HG03175 (cell line): Measurements from ENCODE around the gene BBS9.
"Not testable (repeated sequence)": the region's sequence is repeated elsewhere in the genome, so short reads cannot be mapped to it uniquely, and the experiment has no call there.

Experiments
- ATAC-seq: cut with Tn5 transposase; IDR thresholded peaks from one replicate; pipeline ENCODE4 v1.9.1; 2021; ENCODE audit warnings: mild to moderate bottlenecking, moderate library complexity; ENCODE audit not compliant: unreplicated experiment

Gene BBS9

GRCh38 chr7:33193308-33193864 lies 64.0 kb downstream of the BBS9 start:
- no peak for ATAC-seq

DNA sequence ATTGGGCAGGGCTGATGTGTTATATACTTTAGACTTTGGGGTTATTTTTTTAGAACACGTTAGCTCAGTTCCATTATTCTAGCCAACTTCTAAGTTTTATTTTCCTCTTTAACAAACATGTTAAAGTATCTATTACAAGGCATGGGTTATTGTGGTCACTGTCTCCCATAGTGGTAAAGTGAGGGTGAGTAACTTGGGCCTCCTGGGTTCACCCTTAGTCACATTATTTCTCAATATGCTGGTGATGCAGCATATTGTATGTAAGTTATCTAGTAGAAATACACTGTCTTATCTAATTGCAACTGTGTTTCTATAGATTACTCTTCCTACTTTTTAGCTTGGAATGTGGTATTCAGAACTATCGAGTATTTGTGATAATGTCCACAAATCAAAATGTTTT lies 65.9 kb downstream of the BBS9 start:
- no peak for ATAC-seq

DNA sequence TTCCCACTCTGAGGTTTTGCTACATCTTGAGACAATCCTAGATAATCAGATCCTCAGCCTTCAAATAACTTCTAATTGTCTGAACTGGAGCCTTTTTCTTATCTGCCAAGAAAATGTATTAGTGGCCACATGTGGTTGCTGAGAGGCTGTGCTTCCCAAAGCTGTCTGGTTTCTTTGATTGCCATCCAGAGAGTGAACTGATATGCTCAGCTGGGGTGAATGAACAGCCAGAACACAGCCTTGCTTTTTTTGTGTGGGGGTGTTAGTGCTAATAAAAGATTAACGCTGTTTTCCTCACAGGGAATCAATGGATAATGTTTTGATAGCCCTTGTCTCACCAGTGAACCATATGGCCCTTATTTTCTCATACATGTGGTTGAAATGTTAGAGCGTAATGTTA lies 66.9 kb downstream of the BBS9 start:
- no peak for ATAC-seq

DNA sequence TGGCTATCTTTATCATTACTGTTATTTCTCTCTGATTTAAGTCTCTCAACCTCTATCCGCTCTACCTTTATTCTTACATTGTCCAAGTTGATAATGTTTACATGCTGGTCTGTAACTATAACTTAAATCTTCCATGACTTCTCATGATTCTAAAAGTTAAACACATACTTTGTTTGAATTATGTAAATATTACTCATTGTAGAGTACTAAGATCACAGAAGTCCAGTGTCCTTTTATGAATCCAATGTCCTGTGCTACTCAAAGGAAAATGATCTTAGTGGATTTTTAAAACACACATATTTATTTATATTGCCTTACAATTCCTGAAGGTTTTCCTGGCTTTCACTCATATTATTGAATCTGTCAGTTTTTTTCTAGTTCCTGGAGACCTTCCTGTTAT lies 70.9 kb downstream of the BBS9 start:
- ATAC-seq: no peak

DNA sequence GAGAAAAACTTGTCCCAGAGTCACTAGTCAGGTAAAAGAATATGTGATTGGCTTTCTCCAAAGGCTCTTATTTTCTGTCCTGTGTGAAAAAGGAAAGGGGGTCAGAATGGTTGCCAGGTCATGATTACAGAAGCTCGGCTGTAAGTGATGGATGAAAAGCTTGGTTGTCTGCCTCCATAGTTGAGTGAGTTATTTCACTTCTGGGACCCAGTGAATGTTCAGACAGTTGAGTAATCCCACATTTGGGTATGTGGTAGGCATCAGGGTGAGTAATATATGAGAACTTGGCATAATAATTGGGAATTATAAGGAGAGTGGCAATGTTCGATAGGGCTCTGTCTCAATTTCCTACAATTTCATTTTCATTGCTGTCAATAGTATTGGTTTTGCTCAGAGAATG lies 72.5 kb downstream of the BBS9 start:
- no peak for ATAC-seq

DNA sequence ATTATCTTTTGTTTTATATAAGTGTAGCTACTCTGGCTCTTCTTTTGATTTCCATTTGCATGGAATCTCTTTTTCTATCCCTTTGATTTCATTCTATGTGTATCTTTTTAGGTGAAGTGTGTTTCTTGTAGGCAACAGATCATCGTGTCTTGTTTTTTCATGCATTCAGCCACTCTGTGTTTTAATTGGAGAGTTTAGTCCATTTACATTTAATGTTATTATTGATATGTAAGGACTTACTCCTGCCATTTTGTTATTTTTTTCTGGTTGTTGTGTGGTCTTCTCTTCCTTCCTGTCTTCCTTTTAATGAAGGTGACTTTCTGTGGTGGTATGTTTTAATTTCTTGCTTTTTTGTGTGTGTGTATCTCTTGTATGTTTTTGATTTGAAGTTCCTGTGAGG lies 81.6 kb downstream of the BBS9 start:
- no peak for ATAC-seq

GRCh38 chr7:33212144-33212543 lies 82.8 kb downstream of the BBS9 start:
- ATAC-seq: no peak

GRCh38 chr7:33215992-33216391 lies 86.6 kb downstream of the BBS9 start:
- no peak for ATAC-seq

DNA sequence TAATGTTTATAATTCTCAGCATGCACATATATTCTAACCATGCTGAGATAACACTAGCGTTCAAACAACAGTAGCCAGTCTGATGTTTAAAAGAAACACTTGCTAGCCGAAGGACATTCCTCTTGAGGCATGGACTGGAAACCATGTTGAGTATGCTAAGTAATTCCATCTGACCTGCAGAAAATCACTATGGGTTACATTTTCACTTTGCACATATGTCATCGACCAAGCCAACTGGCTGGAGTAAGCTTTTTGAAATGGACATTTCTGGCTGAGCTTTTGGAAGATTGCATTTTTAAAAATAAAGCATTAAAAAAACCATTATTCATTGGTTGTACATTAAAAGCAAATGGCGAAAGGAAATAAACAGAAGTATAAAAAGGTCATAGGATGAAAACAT lies 88.2 kb downstream of the BBS9 start:
- no peak for ATAC-seq

DNA sequence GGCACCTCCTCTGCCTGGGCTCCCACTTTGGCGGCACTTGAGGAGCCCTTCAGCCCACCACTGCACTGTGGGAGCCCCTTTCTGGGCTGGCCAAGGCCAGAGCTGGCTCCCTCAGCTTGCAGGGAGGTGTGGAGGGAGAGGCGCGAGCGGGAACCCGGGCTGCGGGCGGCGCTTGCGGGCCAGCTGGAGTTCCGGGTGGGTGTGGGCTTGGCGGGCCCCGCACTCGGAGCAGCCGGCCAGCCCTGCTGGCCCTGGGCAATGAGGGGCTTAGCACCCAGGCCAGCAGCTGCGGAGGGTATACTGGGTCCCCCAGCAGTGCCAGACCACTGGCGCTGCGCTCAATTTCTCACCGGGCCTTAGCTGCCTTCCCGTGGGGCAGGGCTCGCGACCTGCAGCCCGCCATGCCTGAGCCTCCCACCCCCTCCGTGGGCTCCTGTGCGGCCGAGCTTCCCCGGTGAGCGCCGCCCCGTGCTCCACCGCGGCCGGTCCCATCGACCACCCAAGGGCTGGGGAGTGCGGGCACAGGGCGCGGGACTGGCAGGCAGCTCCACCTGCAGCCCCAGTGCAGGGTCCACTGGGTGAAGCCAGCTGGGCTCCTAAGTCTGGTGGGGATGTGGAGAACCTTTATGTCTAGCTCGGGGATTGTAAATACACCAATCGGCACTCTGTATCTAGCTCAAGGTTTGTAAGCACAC lies 89.6 kb downstream of the BBS9 start:
- ATAC-seq: not testable (repeated sequence)

DNA sequence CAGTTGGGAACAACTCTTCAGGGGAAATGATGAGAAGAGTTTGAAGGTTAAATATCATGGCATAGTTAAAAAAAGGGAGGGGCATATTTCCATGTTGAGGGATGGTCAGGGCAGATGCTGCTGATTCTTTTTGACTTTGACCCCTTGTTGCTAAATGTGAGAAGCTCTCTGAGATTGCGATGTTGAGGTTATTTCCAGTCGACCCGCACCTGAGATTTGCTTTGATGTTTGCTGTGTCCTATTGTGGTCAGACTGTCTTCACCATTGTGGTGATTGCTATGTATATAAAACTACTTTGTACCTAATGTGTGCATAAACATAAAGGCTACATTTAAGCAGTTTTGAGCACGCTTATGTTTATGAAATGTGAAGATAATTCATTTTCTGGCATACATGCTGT lies 90.9 kb downstream of the BBS9 start:
- no peak for ATAC-seq

DNA sequence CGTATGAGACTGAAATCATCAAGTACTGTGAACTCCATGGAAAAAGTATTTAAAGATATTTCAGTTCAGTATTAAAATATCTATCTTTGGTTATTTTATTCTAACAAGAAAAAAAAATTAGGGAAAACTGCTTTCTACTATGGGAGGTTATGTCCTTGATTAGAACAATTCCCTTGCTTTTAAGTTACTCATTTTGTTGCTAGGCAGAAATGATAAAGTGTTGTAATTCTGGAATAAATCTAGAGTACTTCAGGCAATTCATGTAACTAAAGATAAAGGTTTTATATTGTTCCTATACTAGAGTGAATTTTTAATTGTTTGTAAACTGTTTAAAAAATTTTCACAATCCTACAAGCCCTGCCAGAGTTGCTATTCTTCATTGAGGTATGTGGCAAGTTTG lies 92.0 kb downstream of the BBS9 start:
- no peak for ATAC-seq

DNA sequence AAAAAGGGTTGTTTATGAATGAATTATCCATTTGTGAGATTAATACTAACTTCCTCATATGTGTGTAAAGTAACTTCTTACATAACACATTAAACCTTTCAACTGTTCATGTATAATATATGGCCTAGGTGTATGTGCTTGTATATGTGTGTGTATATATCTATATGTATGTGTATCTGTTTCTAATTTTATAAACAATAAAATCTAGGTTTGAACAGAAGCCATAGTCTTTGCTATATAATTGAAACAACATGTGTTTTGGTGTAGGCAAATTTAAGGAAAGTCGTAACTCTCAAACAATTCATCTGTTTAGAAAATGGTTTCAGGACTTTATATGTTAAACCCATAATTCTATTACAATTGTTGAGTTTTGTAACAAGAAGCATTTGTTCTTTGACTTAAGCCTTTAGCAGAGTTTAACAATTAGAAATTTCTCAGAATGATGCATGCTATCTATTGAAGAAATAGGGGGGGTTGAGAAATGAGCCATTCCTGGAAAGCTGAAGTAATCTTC lies 103.3 kb downstream of the BBS9 start:
- no peak for ATAC-seq

- no peak for ATAC-seq
Observed at GRCh38 chr7:33233659-33234058, 104.3 kb downstream of the BBS9 start.

- peak; percentile 45 for ATAC-seq
Observed at GRCh38 chr7:33237036-33237435, 107.7 kb downstream of the BBS9 start.

- ATAC-seq: peak; percentile 47
Observed at GRCh38 chr7:33243319-33243881, 114.0 kb downstream of the BBS9 start.

DNA sequence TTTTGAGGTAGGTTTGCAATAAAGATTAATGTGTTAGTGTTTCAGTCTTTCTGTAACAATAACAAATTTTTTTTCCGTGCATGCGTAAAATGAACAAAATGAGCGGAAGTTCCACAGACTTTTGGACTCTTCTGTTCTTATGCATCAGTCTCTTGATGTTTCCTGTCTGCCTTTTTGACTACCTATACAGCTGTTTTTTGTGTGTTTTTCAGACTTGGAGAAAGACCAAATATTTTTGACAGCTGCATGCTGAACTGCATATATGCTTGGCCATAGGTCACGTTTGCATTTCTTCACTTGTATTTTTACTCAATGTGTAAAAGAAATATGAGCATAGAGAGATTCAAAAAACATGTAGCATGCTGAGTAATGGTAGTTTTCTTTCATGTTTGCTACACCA lies 119.3 kb downstream of the BBS9 start:
- no peak for ATAC-seq

- no peak for ATAC-seq
Observed at GRCh38 chr7:33250421-33250871, 121.1 kb downstream of the BBS9 start.

DNA sequence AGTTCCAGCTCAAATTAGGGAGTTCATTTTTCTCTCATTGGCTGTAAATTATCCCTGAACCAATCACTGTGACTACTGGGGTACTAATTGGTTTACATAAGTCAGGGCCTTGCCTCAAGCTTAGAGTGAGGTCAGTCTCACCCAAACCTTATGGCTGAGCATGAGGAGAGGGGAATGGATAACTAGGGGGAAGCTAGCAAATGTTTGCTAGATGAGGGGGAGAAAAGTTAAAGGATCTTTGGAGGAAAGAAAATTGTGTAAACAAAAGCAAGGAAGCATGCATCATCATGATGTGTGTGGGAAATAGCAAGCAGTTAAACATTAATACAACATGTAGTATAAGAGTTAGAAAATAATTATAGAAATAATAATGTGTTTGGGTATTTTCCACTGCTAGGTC lies 121.9 kb downstream of the BBS9 start:
- ATAC-seq: no peak

GRCh38 chr7:33258491-33258951 lies 129.2 kb downstream of the BBS9 start:
- ATAC-seq: no peak

- ATAC-seq: no peak
Observed at GRCh38 chr7:33261585-33261984, 132.2 kb downstream of the BBS9 start.

DNA sequence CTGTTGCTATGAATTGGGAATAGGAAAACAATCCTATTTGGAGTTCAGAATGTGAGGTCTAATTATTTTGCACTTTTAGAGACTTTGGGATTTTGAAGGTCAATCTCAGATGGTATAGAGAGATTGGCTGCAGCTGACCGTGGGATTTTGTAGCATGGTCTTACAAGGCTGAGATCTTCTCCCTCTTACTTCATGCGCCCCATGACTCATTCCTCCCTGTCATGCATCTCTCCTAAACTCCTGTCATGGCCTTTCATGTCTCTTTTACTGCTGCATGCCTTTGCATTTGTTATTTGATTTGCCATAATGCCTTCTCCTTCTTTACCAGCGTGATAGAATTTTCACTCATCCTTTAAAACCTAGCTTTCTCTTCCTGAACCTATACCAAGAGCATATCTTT lies 133.1 kb downstream of the BBS9 start:
- no peak for ATAC-seq
